Raji (cell line): Measurements from ENCODE around the gene IL31.

ENCODE experiments used
- POLR2A ChIP-seq: IDR thresholded peaks from 2 replicates; pipeline ENCODE4 v1.6.1; 2011; ENCODE audit warnings: low read depth, low read length, control low read depth; ENCODE audit not compliant: insufficient read depth

IL31 gene

DNA sequence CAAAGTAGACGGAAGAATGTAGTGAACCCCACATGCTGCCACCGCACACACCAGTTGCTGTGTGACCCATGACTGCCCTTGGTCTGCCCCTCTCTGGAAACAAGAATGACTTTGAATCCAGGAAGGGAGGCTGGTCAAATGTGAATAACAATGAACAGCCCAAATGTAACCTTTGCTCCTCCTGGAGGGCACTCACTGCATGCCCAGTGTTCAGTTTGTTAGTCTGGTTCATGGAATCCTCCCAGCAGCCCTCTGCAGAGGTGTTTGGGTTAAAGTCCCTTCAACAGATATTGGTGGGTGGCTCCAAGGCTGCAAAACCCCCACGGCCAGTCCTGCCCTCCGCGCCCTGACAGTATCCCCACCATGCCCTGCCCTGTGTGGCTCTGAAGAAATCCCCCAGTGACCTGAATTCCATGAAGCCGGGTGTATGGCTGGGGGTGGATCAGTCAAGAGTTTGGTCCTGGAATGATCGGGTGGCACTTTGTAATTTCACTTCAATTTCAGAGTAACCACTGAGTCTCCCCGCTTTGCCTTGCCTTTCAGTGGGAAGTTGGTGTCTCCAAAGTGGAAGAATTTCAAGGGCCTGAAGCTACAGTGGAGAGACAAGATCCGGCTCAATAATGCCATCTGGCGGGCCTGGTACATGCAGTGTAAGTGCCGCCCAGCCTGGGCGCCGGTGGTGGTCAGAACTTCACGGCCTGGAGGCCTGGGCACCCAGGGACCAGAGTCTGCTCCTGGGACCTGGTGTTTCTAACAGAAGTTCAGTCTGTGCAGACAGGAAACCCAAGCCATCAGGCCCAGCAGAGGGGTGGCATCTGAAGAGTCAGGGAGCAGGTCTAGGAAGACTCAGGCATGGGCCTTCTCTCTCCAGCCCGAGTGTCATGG is 47.1 kb downstream of the IL31 start:
- no peak for TF ChIP-seq POLR2A

DNA sequence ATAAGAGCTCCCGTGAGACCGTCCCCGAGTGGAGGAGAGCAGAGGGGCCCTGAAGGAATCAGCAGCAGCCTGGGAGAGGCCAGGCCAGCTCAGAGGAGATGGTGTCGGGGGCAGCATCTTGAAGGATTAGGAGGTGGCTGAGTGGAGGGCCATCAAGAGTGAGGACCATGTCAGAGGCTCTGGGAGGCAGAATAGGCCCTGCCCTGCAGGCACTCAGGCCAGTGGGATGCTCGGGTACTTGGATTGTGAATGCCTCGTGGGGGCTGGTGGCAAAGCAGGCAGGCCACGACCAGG is 47.7 kb downstream of the IL31 start:
- no peak for TF ChIP-seq POLR2A

DNA sequence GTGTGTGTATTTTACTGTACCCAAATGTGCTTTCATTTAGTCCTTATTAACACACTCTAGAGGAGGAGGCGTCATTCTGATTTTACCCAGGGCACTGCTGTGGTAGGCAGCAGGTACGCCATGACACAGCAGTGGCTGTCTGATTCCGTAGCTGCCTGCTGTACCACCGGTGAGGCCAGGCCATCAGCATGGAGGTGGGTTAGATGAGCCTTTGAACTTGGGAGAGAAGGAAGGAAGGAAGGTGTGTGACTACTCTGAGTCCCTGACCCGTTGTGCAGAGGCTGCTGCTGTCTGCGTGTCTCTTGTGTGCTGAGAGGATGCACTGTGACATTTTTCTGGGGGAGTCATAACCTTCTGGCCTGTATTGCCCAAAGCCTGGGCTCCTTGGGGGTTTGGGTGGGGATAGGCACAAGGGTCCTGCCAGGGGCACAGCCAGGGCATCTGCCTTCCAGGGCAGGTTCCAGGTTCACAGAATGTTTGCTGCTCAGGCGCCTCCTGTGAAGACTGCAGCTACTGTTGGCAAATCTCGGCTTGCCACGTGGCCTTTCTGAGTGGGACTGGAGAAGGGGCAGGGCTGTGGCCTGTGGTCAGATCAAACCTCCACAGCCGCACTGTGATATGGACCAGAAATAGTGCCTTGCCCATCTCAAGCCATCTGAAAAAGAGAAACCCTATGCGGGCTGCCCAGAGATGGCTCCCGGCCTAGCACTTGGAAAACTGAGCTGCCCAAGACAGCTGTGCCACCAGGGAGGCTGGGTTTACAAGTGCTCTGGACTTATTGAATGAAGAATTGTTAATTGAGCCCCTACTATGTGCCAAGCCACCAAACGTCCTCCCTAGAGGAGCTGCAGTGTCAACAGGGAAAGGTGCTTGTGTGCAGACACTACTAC is 48.3 kb downstream of the IL31 start:
- TF ChIP-seq POLR2A: no peak

DNA sequence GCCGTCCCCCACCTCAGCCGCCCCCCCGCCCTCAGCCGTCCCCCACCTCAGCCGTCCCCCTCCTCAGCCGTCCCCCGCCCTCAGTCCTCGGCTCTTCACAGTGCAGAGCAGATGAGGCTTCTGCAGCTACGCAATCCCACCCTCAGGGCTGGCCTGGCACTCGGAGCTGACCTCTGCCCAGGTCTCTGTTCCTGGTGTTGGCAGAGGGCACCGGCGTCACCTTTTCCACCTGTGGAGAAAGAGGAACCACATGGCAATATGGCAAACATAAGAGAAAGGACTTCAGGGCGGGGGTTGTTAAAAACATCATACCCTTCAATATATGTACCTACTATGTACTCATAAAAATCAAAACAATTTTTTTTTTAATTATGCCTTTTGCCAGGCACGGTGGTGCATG is 49.7 kb downstream of the IL31 start:
- TF ChIP-seq POLR2A: no peak

DNA sequence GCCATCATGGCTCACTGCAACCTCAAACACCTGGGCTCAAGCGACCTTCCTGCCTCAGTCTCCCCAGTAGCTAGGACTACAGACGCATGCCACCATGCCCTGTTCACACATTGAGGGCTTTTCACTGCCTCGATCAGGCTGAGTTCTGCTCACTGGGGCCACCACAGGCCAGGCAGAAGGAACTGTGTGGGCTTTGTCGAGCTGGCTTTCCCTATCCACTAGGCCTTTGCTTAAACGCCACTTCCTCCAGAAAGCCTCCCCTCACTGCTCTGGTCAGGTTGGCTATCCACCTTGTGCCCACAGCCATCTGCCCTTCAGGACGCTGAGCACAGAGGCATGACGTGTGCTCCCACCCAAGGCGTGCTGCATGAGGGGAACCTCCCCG is 50.3 kb downstream of the IL31 start:
- TF ChIP-seq POLR2A: no peak

DNA sequence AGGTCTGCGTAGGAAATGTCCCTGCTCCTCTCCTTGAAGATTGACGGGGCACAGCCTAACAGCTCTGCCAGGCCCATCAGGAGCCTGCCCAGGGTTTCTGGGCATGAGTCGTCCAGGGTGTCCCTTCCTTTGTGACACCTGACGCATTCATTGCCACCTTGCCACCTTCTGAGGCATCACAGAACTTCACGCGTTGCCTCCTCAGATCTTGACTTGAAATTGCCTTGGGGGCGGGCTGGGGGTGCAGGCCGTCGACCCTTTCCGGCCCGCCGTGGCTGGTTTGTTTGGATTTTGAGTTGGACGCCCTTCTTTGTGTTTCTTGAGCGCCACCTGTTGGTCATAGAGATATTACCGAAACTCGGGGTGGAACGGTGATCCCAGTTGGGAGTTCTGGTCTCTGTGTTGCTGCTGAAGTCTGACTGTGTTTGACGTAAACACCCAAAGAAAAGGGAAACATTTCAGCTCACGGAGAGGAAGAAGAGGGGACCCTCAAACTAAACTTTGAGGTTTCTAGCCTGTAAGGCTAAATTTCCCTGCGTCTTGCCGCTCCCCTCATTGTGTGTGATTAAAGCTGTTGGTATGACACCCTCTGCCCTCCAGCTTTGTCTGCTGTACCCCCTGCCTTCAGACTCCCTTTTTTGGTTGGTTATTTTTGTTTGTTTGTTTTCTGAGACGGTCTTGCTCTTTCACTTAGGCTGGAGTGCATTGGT is 50.8 kb downstream of the IL31 start:
- TF ChIP-seq POLR2A: no peak
